Karpas-422 (cell line): ENCODE measurements around the gene TTLL10. TPM values are rescaled to one million over a fixed set of nuclear protein-coding genes. Genes with fewer than 3 reads are reported as not detected.

Source experiments
- DNase-seq: peaks from one replicate; pipeline ENCODE4 v3.0.0-alpha.2; 2015
- H2AFZ ChIP-seq: fragments of 200-600 bp; sonication (generic); 2 replicates; pipeline ENCODE4 v1.6.1; 2014; ENCODE audit warnings: antibody characterized with exemption, low read length, mixed read lengths
- H3K27ac ChIP-seq: fragments of 200-600 bp; sonication (generic); 2 replicates; pipeline ENCODE4 v1.5.1; 2014; ENCODE audit warnings: mild to moderate bottlenecking, low read length, moderate library complexity
- H3K27me3 ChIP-seq: fragments of 200-600 bp; sonication (generic); 2 replicates; pipeline ENCODE4 v1.6.1; 2014; ENCODE audit warnings: low read length, mixed read lengths
- H3K36me3 ChIP-seq: fragments of 200-600 bp; sonication (generic); 2 replicates; pipeline ENCODE4 v1.6.1; 2014; ENCODE audit warnings: low read length, mixed read lengths; ENCODE audit not compliant: insufficient read depth
- H3K4me1 ChIP-seq: fragments of 200-600 bp; sonication (generic); 2 replicates; pipeline ENCODE4 v1.6.1; 2014; ENCODE audit warnings: mild to moderate bottlenecking, low read length, mixed read lengths
- H3K4me2 ChIP-seq: fragments of 200-600 bp; sonication (generic); 2 replicates; pipeline ENCODE4 v1.6.1; 2014; ENCODE audit warnings: low read length, low read depth, mild to moderate bottlenecking; ENCODE audit not compliant: poor library complexity, severe bottlenecking
- H3K4me3 ChIP-seq: fragments of 200-600 bp; sonication (generic); 2 replicates; pipeline ENCODE4 v1.5.1; 2014; ENCODE audit warnings: mild to moderate bottlenecking, antibody characterized with exemption, low read length, mixed read lengths
- H3K79me2 ChIP-seq: fragments of 200-600 bp; sonication (generic); 2 replicates; pipeline ENCODE4 v1.6.1; 2014; ENCODE audit warnings: mild to moderate bottlenecking, low read length, mixed read lengths
- H3K9ac ChIP-seq: fragments of 200-600 bp; sonication (generic); 2 replicates; pipeline ENCODE4 v1.6.0; 2014; ENCODE audit warnings: low read length
- H3K9me2 ChIP-seq: fragments of 200-600 bp; sonication (generic), shearing (Covaris generic); replicated peaks from 2 replicates; pipeline ENCODE4 v1.6.0; 2014; ENCODE audit warnings: mild to moderate bottlenecking, low read length, moderate library complexity; ENCODE audit not compliant: insufficient read depth
- H3K9me3 ChIP-seq: fragments of 300-700, 200-600 bp; sonication (generic); 2 replicates; pipeline ENCODE4 v1.6.1; 2014; ENCODE audit warnings: low read length, mixed read lengths
- H4K20me1 ChIP-seq: fragments of 200-600 bp; sonication (generic); 2 replicates; pipeline ENCODE4 v1.6.1; 2014; ENCODE audit warnings: mild to moderate bottlenecking, antibody characterized with exemption, low read length, low read depth; ENCODE audit not compliant: insufficient read depth
- total RNA-seq: library from RNA; depleted of rRNA; stranded (reverse); fragments of >200 nt; shearing (Covaris generic); gene quantifications from 2 replicates; pipeline ENCODE4 v1.2.3, GENCODE V29; 2014; ENCODE audit warnings: low replicate concordance

The TTLL10 gene
- total RNA-seq, 1 experiment from 2014 or later = not detected

GRCh38 chr1:1130206-1131120 is 43.2 kb upstream of the TTLL10 start:
- no peaks in the 10 kb centered on the region for H3K9me2 ChIP-seq
- H3K4me3 ChIP-seq = no peak overlapping the region
- no peak overlapping the region for H3K4me2 ChIP-seq

GRCh38 chr1:1132042-1132950 is 41.4 kb upstream of the TTLL10 start:
- no peak overlapping the region for H3K4me3 ChIP-seq
- no peak overlapping the region for H3K27ac ChIP-seq
- no peaks in the 10 kb centered on the region for H4K20me1 ChIP-seq
- H3K4me1 ChIP-seq = no peaks in the 10 kb centered on the region
- H3K27me3 ChIP-seq = no peaks in the 10 kb centered on the region
- no peaks in the 10 kb centered on the region for H3K36me3 ChIP-seq
- H3K9ac ChIP-seq = no peak overlapping the region
- H3K9me3 ChIP-seq = no peaks in the 10 kb centered on the region
- no peaks in the 10 kb centered on the region for H3K79me2 ChIP-seq
- no peak for DNase-seq
- no peak overlapping the region for H2AFZ ChIP-seq
- no peaks in the 10 kb centered on the region for H3K9me2 ChIP-seq
- no peak overlapping the region for H3K4me2 ChIP-seq

More at GRCh38 chr1:1130206-1131120, 43.2 kb upstream of the TTLL10 start:
- H3K4me1 ChIP-seq = no peaks in the 10 kb centered on the region
- no peak for DNase-seq
- H3K27ac ChIP-seq = no peak overlapping the region
- H4K20me1 ChIP-seq = no peaks in the 10 kb centered on the region
- H3K9ac ChIP-seq = no peak overlapping the region
- H3K27me3 ChIP-seq = no peaks in the 10 kb centered on the region
- no peak overlapping the region for H2AFZ ChIP-seq
- H3K79me2 ChIP-seq = no peaks in the 10 kb centered on the region
- no peaks in the 10 kb centered on the region for H3K9me3 ChIP-seq
- H3K36me3 ChIP-seq = no peaks in the 10 kb centered on the region

GRCh38 chr1:1132956-1133750 is 40.5 kb upstream of the TTLL10 start:
- H2AFZ ChIP-seq = no peak overlapping the region
- H4K20me1 ChIP-seq = no peaks in the 10 kb centered on the region
- no peaks in the 10 kb centered on the region for H3K36me3 ChIP-seq
- no peak overlapping the region for H3K27ac ChIP-seq
- H3K4me3 ChIP-seq = no peak overlapping the region
- H3K9me3 ChIP-seq = no peaks in the 10 kb centered on the region
- H3K9me2 ChIP-seq = no peaks in the 10 kb centered on the region
- H3K79me2 ChIP-seq = no peaks in the 10 kb centered on the region
- H3K9ac ChIP-seq = no peak overlapping the region
- DNase-seq = no peak
- no peaks in the 10 kb centered on the region for H3K27me3 ChIP-seq
- no peak overlapping the region for H3K4me2 ChIP-seq
- no peaks in the 10 kb centered on the region for H3K4me1 ChIP-seq

- Histone ChIP-seq H3K27me3 (no peaks in the 10 kb centered on the region), H3K36me3 (no peaks in the 10 kb centered on the region), H3K4me1 (no peaks in the 10 kb centered on the region), H3K4me3 (no peak overlapping the region), H4K20me1 (no peaks in the 10 kb centered on the region), H3K9me2 (no peaks in the 10 kb centered on the region), H2AFZ (no peak overlapping the region), H3K79me2 (no peaks in the 10 kb centered on the region), H3K4me2 (no peak overlapping the region), H3K27ac (no peak overlapping the region), H3K9me3 (no peaks in the 10 kb centered on the region), H3K9ac (no peak overlapping the region)
- no peak for DNase-seq
These were observed 39.2 kb upstream of the TTLL10 start for GRCh38 chr1:1134300-1134970.

GRCh38 chr1:1135339-1136136 is 38.1 kb upstream of the TTLL10 start:
- Histone ChIP-seq H3K4me2 (no peak overlapping the region), H3K9me3 (no peaks in the 10 kb centered on the region), H2AFZ (no peak overlapping the region), H3K9me2 (no peaks in the 10 kb centered on the region), H3K36me3 (no peaks in the 10 kb centered on the region), H4K20me1 (no peaks in the 10 kb centered on the region), H3K4me3 (no peak overlapping the region), H3K9ac (no peak overlapping the region), H3K27me3 (no peaks in the 10 kb centered on the region), H3K4me1 (no peaks in the 10 kb centered on the region), H3K79me2 (no peaks in the 10 kb centered on the region), H3K27ac (no peak overlapping the region)
- DNase-seq = peak; percentile 54

GRCh38 chr1:1136547-1137230 is 37.0 kb upstream of the TTLL10 start:
- Histone ChIP-seq H3K9ac (no peak overlapping the region), H3K9me3 (no peaks in the 10 kb centered on the region), H3K27ac (no peak overlapping the region), H3K27me3 (no peaks in the 10 kb centered on the region), H2AFZ (no peak overlapping the region), H4K20me1 (no peaks in the 10 kb centered on the region), H3K9me2 (no peaks in the 10 kb centered on the region), H3K4me1 (no peaks in the 10 kb centered on the region), H3K79me2 (no peaks in the 10 kb centered on the region), H3K36me3 (no peaks in the 10 kb centered on the region), H3K4me3 (no peak overlapping the region), H3K4me2 (no peak overlapping the region)
- no peak for DNase-seq
